ENCODE measurements around the gene ESAM. TPM values are rescaled to one million over a fixed set of nuclear protein-coding genes. Genes with fewer than 3 reads are reported as not detected.
A peak's percentile ranks its signal among the peaks of the same experiment; 100 is the strongest.

ESAM gene
- polyA plus RNA-seq, 1 experiment: 0.06 TPM

GRCh38 chr11:124740277-124740882, 21.7 kb downstream of the ESAM start:
- Histone ChIP-seq H3K27me3 (ENCODE audit: control insufficient read depth, insufficient read depth, low read length) (peaks cover 15% of the 10 kb centered on the region), H3K4me3 (ENCODE audit: low read depth, low read length) (peak overlapping the region; percentile 65), H3K9me3 (ENCODE audit: control insufficient read depth, insufficient read depth, low read length) (peaks cover 2% of the 10 kb centered on the region; the same call in 1 of the 2 replicates), H3K27ac (ENCODE audit: low read depth, low read length) (no peak overlapping the region)
- peak; percentile 55 for TF ChIP-seq CTCF (IDR thresholded peaks at IDR 0.05; ENCODE audit: low read depth, low read length)
- ChIA-PET POLR2A (interaction anchor here (0.6 to 1.4 kb wide), 2 partner anchors 67 to 81 kb away, joined by 4 to 7 read pairs; partner anchors contain the start of genes SIAE and SPA17), CTCF (interaction anchor here (0.6 to 3.1 kb wide), 10 partner anchors 9 to 187 kb away, joined by 3 to 16 read pairs (median 4); partner anchors contain the start of gene ESAM)
- no peak for DNase-seq (ENCODE audit: low read depth, low spot score)

- Histone ChIP-seq H3K27ac (ENCODE audit: low read depth, low read length) (no peak within 1 kb of the TSS), H3K9me3 (ENCODE audit: control insufficient read depth, insufficient read depth, low read length) (no peaks in the 10 kb centered on the region; the same call in 1 of the 2 replicates), H3K27me3 (ENCODE audit: control insufficient read depth, insufficient read depth, low read length) (peaks cover 15% of the 10 kb centered on the region), H3K4me3 (ENCODE audit: low read depth, low read length) (peak within 1 kb of the TSS; percentile 65)
- no peak for TF ChIP-seq CTCF (IDR thresholded peaks at IDR 0.05; ENCODE audit: low read depth, low read length)
- peak; percentile 60 for DNase-seq (ENCODE audit: low read depth, low spot score)
- ChIA-PET POLR2A (interaction anchor here (0.6 to 1.4 kb wide), 2 partner anchors 66 kb away, joined by 3 to 4 read pairs; partner anchors contain the start of genes SIAE and SPA17), CTCF (interaction anchor here (1.0 to 3.1 kb wide), 9 partner anchors 9 to 95 kb away, joined by 3 to 16 read pairs (median 5); partner anchors contain the start of gene ESAM)
These were observed 22.4 kb downstream of the ESAM start, which contains the start of gene NRGN for GRCh38 chr11:124739479-124740276. NRGN (plus strand) TSS chr11:124739942; CDS start chr11:124740085, 143 bp downstream.

GRCh38 chr11:124738713-124739478, 23.2 kb downstream of the ESAM start:
- no peak for DNase-seq (ENCODE audit: low read depth, low spot score)
- Histone ChIP-seq H3K9me3 (ENCODE audit: control insufficient read depth, insufficient read depth, low read length) (no peaks in the 10 kb centered on the region; the same call in 1 of the 2 replicates), H3K27me3 (ENCODE audit: control insufficient read depth, insufficient read depth, low read length) (peaks cover 15% of the 10 kb centered on the region), H3K4me3 (ENCODE audit: low read depth, low read length) (peak overlapping the region; percentile 65), H3K27ac (ENCODE audit: low read depth, low read length) (no peak overlapping the region)
- CTCF ChIA-PET: interaction anchor here (0.9 to 3.1 kb wide), 9 partner anchors 10 to 95 kb away, joined by 4 to 19 read pairs (median 6); partner anchors contain the start of gene ESAM
- POLR2A ChIA-PET: interaction anchor here (0.6 kb wide), 1 partner anchor 65 kb away, joined by 3 read pairs; the partner anchor contains the start of gene SPA17
- no peak for TF ChIP-seq CTCF (IDR thresholded peaks at IDR 0.05; ENCODE audit: low read depth, low read length)

- CTCF ChIA-PET: interaction anchor here (0.9 to 3.1 kb wide), 2 partner anchors 26 to 94 kb away, joined by 16 to 19 read pairs; no protein-coding TSS in a partner anchor
- no peak for TF ChIP-seq CTCF (IDR thresholded peaks at IDR 0.05; ENCODE audit: low read depth, low read length)
- POLR2A ChIA-PET: no interaction called here
- no peaks in the 10 kb centered on the region; the same call in 1 of the 2 replicates for H3K9me3 ChIP-seq (ENCODE audit: control insufficient read depth, insufficient read depth, low read length)
- H3K27ac ChIP-seq (ENCODE audit: low read depth, low read length): no peak overlapping the region
- no peak for DNase-seq (ENCODE audit: low read depth, low spot score)
- H3K27me3 ChIP-seq (ENCODE audit: control insufficient read depth, insufficient read depth, low read length): peaks cover 15% of the 10 kb centered on the region
- no peak overlapping the region for H3K4me3 ChIP-seq (ENCODE audit: low read depth, low read length)
These were observed 24.3 kb downstream of the ESAM start for GRCh38 chr11:124737638-124738305.

Data from AG04450 (cell line).